Hepatic stellate cell (primary cell): ENCODE data around the gene CYTH1.

Experiments
- DNase-seq: peaks from one replicate; pipeline ENCODE4 v3.0.0; 2011; ENCODE audit warnings: low spot score

Gene CYTH1

GRCh38 chr17:78715876-78716275 lies 66.2 kb downstream of the CYTH1 start:
- DNase-seq, result no peak

GRCh38 chr17:78715000-78715771 lies 66.9 kb downstream of the CYTH1 start:
- no peak for DNase-seq

GRCh38 chr17:78714534-78714933 lies 67.5 kb downstream of the CYTH1 start:
- no peak for DNase-seq

GRCh38 chr17:78712043-78712442 lies 70.0 kb downstream of the CYTH1 start:
- no peak for DNase-seq

DNA sequence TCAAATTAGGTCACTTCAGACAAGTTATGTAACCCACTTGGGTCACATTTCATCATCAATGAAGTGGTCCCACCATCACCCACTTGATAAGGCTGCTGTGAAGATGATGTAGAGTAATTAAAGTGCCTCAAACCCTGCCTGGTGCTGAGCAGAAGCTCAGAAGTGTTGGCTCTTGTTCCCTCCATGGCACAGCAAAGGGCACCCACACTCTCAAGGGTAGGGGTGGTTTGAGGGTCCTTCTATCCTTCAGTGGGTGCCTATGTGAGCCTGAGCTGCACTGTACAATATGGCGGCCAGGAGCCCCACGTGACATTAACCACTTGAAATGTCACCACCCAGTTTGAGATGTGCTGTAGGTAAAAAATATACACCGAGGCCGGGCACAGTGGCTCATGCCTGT lies 71.5 kb downstream of the CYTH1 start:
- no peak for DNase-seq

- no peak for DNase-seq
Measured at GRCh38 chr17:78709751-78710181, 72.3 kb downstream of the CYTH1 start.

GRCh38 chr17:78709119-78709681 lies 72.9 kb downstream of the CYTH1 start:
- no peak for DNase-seq

GRCh38 chr17:78708510-78708973 lies 73.5 kb downstream of the CYTH1 start:
- DNase-seq, result peak; percentile 87

- DNase-seq, result no peak
Measured at GRCh38 chr17:78707923-78708322, 74.2 kb downstream of the CYTH1 start.

DNA sequence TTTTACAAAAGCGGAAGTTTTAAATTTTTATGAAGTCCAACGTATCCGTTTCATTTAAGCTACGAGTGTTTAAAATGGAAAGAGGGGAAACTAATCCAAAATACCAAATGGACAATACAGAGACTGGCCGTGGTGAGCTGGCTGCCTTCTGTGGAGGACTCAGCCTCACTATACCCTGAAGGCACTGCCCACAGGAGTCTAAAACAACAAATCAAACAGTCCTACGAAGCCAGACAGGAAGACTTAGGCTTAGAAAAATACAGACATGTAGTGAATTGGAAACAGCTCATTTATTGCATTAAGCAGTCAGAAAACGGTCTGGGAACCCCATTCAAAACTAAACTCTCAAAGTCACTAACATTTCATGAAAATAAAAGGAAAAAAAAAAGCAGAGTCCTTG lies 75.1 kb downstream of the CYTH1 start:
- DNase-seq, result no peak

DNA sequence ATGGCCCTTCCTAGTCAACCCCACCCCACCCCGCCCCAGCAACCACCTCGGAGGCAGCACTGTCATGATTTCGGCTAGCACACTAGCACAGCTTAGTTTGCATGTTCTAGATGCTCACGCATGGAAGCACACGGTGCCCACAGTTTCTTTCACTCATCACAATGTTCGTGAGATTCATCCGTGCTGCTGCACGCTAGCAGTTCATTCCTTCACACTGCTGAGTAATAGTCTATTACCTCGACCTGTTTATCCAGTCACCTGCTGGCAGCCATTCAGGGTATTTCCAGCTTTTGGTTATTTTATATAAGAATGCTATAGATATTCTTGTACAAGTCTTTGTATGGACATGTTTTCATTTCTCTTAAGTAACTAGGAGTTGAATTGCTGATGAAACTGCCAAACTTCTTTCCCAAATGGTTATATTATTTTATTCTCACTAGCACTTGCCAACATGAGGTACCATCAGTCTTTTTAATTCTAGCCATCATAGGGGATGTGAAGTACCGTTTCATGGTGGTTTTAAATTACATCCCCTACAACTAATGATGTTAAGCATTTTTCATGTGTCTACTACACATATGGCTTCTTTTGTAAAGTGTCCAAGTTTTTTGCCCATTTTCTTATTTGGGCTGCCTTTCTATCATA lies 75.7 kb downstream of the CYTH1 start:
- no peak for DNase-seq

GRCh38 chr17:78705071-78705470 lies 77.0 kb downstream of the CYTH1 start:
- no peak for DNase-seq

DNA sequence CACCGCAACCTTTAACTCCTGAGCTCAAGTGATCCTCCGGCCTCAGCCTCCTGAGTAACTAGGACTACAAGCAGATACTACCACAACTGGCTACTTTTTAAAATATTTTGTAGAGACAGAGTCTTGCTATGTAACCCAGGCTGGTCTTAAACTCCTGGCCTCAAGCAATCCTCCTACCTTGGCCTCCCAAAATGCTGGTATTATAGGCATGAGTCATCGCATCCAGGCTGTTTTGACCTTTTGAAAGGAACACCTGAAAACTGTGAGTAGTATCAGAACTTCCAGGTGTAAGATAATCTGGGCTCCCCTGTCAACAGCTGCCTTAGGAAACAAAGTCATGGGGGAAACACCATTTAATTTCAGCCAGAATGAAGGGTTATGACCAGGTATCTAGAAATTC lies 77.5 kb downstream of the CYTH1 start:
- DNase-seq, result no peak

DNA sequence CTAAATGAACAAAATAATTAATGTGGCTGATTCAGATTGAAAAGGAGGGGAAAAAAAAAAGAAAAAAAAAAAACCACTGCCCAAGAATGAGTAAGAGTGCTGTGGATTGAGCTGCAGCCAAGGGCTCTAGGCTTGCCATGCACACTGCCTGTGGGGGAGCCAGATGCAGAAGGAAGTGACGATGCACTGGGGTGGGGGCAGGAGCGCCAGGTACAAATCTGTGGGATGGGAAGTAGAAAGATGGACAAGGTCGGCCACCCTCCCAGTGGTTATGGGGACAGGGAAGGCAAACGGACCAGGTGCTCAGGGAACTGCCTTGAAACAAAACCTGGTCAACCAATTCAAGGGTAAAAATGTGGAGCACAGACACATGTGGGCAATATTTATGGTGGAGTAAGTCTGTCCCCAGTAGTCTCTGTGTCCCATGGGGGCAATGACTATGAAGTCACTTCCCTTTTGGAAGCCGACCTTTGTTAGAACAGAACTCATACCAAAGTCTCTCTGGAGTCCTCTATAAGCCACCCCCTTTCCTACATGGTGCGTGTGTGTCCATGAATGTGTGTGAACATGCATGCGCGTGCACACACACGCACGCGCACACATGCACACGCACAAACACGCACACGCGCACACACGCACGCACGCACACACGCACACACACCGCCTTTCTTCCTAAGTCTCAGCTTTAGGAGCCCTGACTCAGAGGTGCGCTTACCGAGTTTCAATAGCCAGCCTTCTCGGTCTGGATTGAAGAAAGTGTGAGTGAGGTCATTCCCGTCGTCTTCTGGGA lies 84.3 kb downstream of the CYTH1 start:
- no peak for DNase-seq

- no peak for DNase-seq
Measured at GRCh38 chr17:78697122-78697521, 85.0 kb downstream of the CYTH1 start.

GRCh38 chr17:78696016-78696982 lies 85.8 kb downstream of the CYTH1 start:
- DNase-seq, result no peak

- DNase-seq, result no peak
Measured at GRCh38 chr17:78694805-78695531, 87.1 kb downstream of the CYTH1 start.

DNA sequence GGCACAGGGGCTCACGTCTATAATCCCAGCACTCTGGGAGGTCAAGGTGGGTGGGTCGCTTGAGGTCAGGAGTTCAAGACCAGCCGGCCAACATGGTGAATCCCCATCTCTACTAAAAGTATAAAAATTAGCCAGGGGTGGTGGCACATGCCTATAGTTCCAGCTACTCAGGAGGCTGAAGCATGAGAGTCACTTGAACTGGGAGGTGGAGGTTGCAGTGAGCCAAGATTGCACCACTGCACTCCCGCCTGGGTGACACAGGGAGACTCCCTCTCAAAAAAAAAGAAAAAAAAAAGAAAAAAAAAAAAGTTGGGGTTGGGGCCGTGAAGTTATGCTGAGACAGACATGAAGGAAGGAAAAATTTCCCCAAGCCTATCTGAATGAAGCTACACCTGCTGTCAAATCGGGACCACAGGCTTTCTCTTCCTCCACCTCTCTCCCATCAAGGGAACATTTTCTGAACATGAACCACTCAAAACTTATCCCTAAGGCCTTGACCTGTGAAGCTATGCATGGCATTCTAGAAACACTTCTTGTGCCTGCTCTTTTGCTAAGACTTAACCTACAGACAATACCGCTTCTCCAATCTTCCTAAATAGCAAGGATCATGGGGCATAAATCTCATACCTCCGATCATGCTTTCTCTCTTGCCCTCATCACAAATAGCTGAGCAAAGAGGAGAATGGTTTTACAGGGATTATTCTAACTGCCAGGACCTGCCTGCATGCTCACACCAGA lies 88.6 kb downstream of the CYTH1 start:
- DNase-seq, result no peak

- no peak for DNase-seq
Measured at GRCh38 chr17:78692460-78693010, 89.5 kb downstream of the CYTH1 start.

GRCh38 chr17:78689029-78689428 lies 93.0 kb downstream of the CYTH1 start:
- DNase-seq, result no peak
